ENCODE measurements around the gene SLC6A6. TPM values are rescaled to one million over a fixed set of nuclear protein-coding genes. Genes with fewer than 3 reads are reported as not detected.

SLC6A6 gene
- total RNA-seq, 1 experiment from 2014 or later, result 72.6 TPM

- Histone ChIP-seq H4K8ac (replicated peaks; ENCODE audit: insufficient read length, low read depth, low read length) (no peak overlapping the region), H3K4ac (ENCODE audit: low read depth, low read length) (no peak overlapping the region), H2BK12ac (ENCODE audit: insufficient read length, low read depth, low read length) (no peak overlapping the region), H3K27ac (ENCODE audit: insufficient read length, low read depth, low read length) (no peak overlapping the region), H3K14ac (ENCODE audit: insufficient read depth, low read length) (no peak overlapping the region), H2BK120ac (ENCODE audit: low read depth, low read length, poor library complexity, severe bottlenecking) (no peak overlapping the region), H3K4me1 (ENCODE audit: insufficient read depth, low read length) (no peaks in the 10 kb centered on the region), H2BK20ac (ENCODE audit: low read depth, low read length, poor library complexity, severe bottlenecking) (no peak overlapping the region), H3K56ac (ENCODE audit: insufficient read length, low read depth, low read length) (no peak overlapping the region), H3T11ph (ENCODE audit: low read length) (no peak overlapping the region), H3K79me2 (ENCODE audit: insufficient read depth, low read length) (no peaks in the 10 kb centered on the region), H3K23me2 (ENCODE audit: insufficient read length, low read depth, low read length, poor library complexity, severe bottlenecking) (no peaks in the 10 kb centered on the region), H4K20me1 (ENCODE audit: control insufficient read depth, insufficient read depth, insufficient read length) (no peaks in the 10 kb centered on the region), H3K23ac (ENCODE audit: insufficient read length, low read depth, low read length) (no peak overlapping the region), H3K9me3 (ENCODE audit: control insufficient read depth, low read depth, low read length) (no peaks in the 10 kb centered on the region), H2BK15ac (ENCODE audit: low read depth, low read length) (no peak overlapping the region), H3K79me1 (ENCODE audit: insufficient read depth, low read depth, low read length, poor library complexity, severe bottlenecking) (no peaks in the 10 kb centered on the region), H2AK5ac (ENCODE audit: insufficient read length, low read length) (no peak overlapping the region), H3K9ac (ENCODE audit: extremely low read depth, insufficient read length, low read length) (no peak overlapping the region), H3K4me2 (ENCODE audit: insufficient read depth, insufficient read length, low read length) (no peak overlapping the region), H2AFZ (ENCODE audit: low read length) (no peak overlapping the region), H4K5ac (ENCODE audit: insufficient read length, low read depth, low read length) (no peak overlapping the region), H3K18ac (ENCODE audit: insufficient read length, low read depth, low read length) (no peak overlapping the region), H3K27me3 (ENCODE audit: insufficient read depth, low read length) (no peaks in the 10 kb centered on the region), H4K91ac (ENCODE audit: insufficient read length, low read depth, low read length) (no peak overlapping the region), H2BK5ac (ENCODE audit: insufficient read length, low read length) (no peak overlapping the region)
- no peak overlapping the region for H3K4me3 Mint-ChIP-seq
- no CpG with 5 or more reads among the region's 17 CpGs for WGBS (ENCODE audit: extremely low coverage, insufficient read length, low lambda C conversion rate)
- peak overlapping the region in 1 of 3 experiments; percentile 69; a peak in 1 of 7 replicates for H3K27ac Mint-ChIP-seq
- no peak for DNase-seq
- H3K36me3 Mint-ChIP-seq (ENCODE audit: insufficient read depth in 1 of 3, low read depth in 3 of 3), result peaks cover 43 to 79% (median 44%) of the 10 kb centered on the region in 3 experiments; a peak in 6 of 7 replicates
- H3K9me3 Mint-ChIP-seq, result no peaks in the 10 kb centered on the region; a peak in 2 of 5 replicates
- peaks cover 3 to 4% of the 10 kb centered on the region in 2 experiments; a peak in 2 of 4 replicates for H3K4me1 Mint-ChIP-seq
- TF ChIP-seq, protein P1, sequence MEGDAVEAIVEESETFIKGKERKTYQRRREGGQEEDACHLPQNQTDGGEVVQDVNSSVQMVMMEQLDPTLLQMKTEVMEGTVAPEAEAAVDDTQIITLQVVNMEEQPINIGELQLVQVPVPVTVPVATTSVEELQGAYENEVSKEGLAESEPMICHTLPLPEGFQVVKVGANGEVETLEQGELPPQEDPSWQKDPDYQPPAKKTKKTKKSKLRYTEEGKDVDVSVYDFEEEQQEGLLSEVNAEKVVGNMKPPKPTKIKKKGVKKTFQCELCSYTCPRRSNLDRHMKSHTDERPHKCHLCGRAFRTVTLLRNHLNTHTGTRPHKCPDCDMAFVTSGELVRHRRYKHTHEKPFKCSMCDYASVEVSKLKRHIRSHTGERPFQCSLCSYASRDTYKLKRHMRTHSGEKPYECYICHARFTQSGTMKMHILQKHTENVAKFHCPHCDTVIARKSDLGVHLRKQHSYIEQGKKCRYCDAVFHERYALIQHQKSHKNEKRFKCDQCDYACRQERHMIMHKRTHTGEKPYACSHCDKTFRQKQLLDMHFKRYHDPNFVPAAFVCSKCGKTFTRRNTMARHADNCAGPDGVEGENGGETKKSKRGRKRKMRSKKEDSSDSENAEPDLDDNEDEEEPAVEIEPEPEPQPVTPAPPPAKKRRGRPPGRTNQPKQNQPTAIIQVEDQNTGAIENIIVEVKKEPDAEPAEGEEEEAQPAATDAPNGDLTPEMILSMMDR (conservative IDR thresholded peaks at IDR 0.05), result no peak
- H3K27me3 Mint-ChIP-seq (ENCODE audit: low read depth), result no peaks in the 10 kb centered on the region
Measured at GRCh38 chr3:14451844-14452739, 49.7 kb downstream of the SLC6A6 start.

Data from H9 (cell line).